ENCODE measurements around the gene FEN1. TPM values are rescaled to one million over a fixed set of nuclear protein-coding genes. Genes with fewer than 3 reads are reported as not detected.

FEN1 gene
- total and polyA plus RNA-seq, 2 of the 8 experiments (the other 6 are each of a cell fraction or from before 2014, with no cell fraction given) = 52.6 to 86.1 TPM

DNA sequence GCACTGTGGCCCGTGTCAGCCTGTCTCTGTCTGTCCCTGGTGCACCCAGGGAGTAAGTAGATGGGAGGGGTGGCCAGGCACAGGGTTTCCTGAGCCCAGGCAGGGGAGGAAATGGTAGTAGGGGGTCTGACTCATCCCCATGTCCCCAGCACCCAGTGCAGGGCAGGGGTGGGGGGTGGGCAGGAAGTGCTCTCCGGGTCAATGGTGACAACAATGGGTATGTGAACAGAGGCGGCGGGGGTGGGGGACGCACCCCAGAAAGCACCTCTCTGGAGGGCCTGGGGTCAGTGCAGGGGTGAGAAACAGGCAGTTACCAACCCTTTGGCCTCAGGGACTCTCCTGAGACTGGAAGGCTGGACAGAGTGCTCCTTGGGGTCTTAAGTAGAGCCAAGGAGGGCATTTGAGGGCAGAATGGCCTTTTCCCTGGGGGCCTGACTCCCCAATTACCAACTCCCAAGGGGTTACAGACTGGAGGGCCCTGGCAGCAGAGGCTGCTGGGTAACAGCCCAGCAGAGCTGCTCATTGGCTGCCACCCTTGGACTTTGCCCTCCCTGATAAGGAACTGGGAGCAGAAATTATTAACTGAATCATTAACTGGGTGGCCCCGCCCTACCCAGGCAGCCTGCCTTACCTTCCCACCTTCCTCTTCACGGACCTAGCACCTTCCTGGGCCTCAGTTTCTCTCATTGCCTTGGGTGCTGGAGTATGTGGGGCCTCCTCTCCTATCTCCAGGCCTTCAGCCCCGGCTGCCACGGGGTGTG is 36.1 kb upstream of the FEN1 start:
- Histone ChIP-seq H3K23ac (ENCODE audit: insufficient read length) (no peak overlapping the region), H2BK5ac (ENCODE audit: low read depth, low read length) (peak overlapping the region; percentile 75; the same call in 1 of the 2 replicates), H2AK5ac (ENCODE audit: low read depth, low read length) (peak overlapping the region; percentile 83; the same call in 1 of the 2 replicates), H3K23me2 (ENCODE audit: low read depth, low read length) (no peaks in the 10 kb centered on the region), H3K4ac (replicated peaks; ENCODE audit: insufficient read length, low read depth, low read length) (no peak overlapping the region), H4K20me1 (replicated peaks in 1 of 2; ENCODE audit: control insufficient read depth in 1 of 2, insufficient read depth in 2 of 2, low read length in 2 of 2) (peaks cover 0 to 1% of the 10 kb centered on the region in 2 experiments), H3K4me3 (ENCODE audit: extremely low read depth in 1 of 4, insufficient read depth in 2 of 4, low read depth in 3 of 4, low read length in 4 of 4) (no peak overlapping the region), H3K18ac (ENCODE audit: extremely low read depth, low read length) (peak overlapping the region; percentile 38; the same call in 1 of the 2 replicates), H3K56ac (replicated peaks; ENCODE audit: insufficient read length, low read depth, low read length) (no peak overlapping the region), H3K27ac (ENCODE audit: low read depth, low read length) (no peak overlapping the region), H4K5ac (ENCODE audit: insufficient read length, low read depth, low read length) (no peak overlapping the region), H4K91ac (replicated peaks; ENCODE audit: insufficient read length, low read length) (no peak overlapping the region), H3K36me3 (ENCODE audit: control insufficient read depth in 2 of 4, insufficient read depth in 4 of 4, low read length in 3 of 4) (no peaks in the 10 kb centered on the region), H2AFZ (ENCODE audit: low read length) (no peak overlapping the region), H3K14ac (ENCODE audit: insufficient read length) (no peak overlapping the region), H3K4me1 (replicated peaks in 1 of 4; ENCODE audit: control insufficient read depth in 3 of 4, insufficient read depth in 4 of 4, low read length in 3 of 4) (peaks cover 0 to 19% (median 13%) of the 10 kb centered on the region in 4 experiments; a peak in 6 of 7 replicates), H2BK20ac (ENCODE audit: low read length) (peak overlapping the region; percentile 34; the same call in 1 of the 2 replicates), H2BK120ac (replicated peaks; ENCODE audit: low read depth, low read length) (no peak overlapping the region), H3K4me2 (ENCODE audit: insufficient read depth in 1 of 2, low read depth in 2 of 2, low read length in 2 of 2) (no peak overlapping the region), H3K79me1 (ENCODE audit: low read depth, low read length) (no peaks in the 10 kb centered on the region), H2BK15ac (ENCODE audit: low read length) (peak overlapping the region; percentile 95; the same call in 1 of the 2 replicates), H4K8ac (ENCODE audit: extremely low read depth, insufficient read depth, low read length) (no peak overlapping the region), H3K27me3 (replicated peaks in 1 of 4; ENCODE audit: control insufficient read depth in 3 of 4, extremely low read depth in 1 of 4, insufficient read depth in 3 of 4, low read length in 3 of 4) (peaks cover 4 to 21% (median 15%) of the 10 kb centered on the region in 4 experiments), H3K9ac (replicated peaks in 1 of 4; ENCODE audit: extremely low read depth in 1 of 4, low read depth in 3 of 4, low read length in 3 of 4) (no peak overlapping the region), H3K9me3 (ENCODE audit: insufficient read depth in 2 of 2, low read depth in 1 of 2, low read length in 1 of 2) (no peaks in the 10 kb centered on the region), H3K79me2 (ENCODE audit: control insufficient read depth in 1 of 2, insufficient read depth in 2 of 2, low read length in 2 of 2) (no peaks in the 10 kb centered on the region), H2BK12ac (ENCODE audit: low read depth, low read length) (peak overlapping the region; percentile 81; the same call in 1 of the 2 replicates)
- CTCF ChIA-PET (ENCODE audit: partially characterized antibody) = interaction anchor here (0.5 to 6.0 kb wide), 10 partner anchors 10 to 373 kb away, joined by 3 to 48 read pairs (median 4); no protein-coding TSS in a partner anchor
- WGBS, 2 experiments (ENCODE audit: extremely low coverage in 1 of 2, insufficient coverage in 1 of 2, insufficient read length in 1 of 2, insufficient replicate concordance in 2 of 2, low coverage in 1 of 2, low lambda C conversion rate in 2 of 2, missing lambda C conversion rate in 1 of 2) = 74% methylated on average over 8 of the region's 9 CpGs; no CpG with 5 or more reads in 1 of the 2 experiments
- FAIRE-seq (no peak), DNase-seq (ENCODE audit: low read depth in 1 of 2, low spot score in 2 of 2) (no peak)
- POLR2A ChIA-PET (ENCODE audit: partially characterized antibody) = interaction anchor here (3.5 kb wide), 1 partner anchor 36 kb away, joined by 13 read pairs; the partner anchor contains the start of genes FEN1 and TMEM258
- TF ChIP-seq KDM4A (IDR thresholded peaks at IDR 0.05; ENCODE audit: low read depth, low read length, severe bottlenecking) (no peak), TAF7 (optimal IDR thresholded peaks at IDR 0.05; ENCODE audit: borderline replicate concordance, low read depth, low read length) (no peak), CBX5 (IDR thresholded peaks at IDR 0.05; ENCODE audit: low read depth, low read length) (no peak), PHF8 (conservative IDR thresholded peaks at IDR 0.05; ENCODE audit: low read depth, low read length) (no peak), BACH1 (IDR thresholded peaks at IDR 0.05; ENCODE audit: low read length) (no peak), HDAC2 (IDR thresholded peaks at IDR 0.05; ENCODE audit: borderline replicate concordance in 1 of 2, low read depth in 2 of 2, low read length in 2 of 2) (no peak), RFX5 (IDR thresholded peaks at IDR 0.05; ENCODE audit: borderline replicate concordance, low read depth, low read length) (no peak), SP1 (IDR thresholded peaks at IDR 0.05; ENCODE audit: low read depth, low read length) (no peak), NRF1 (IDR thresholded peaks at IDR 0.05; ENCODE audit: low read depth, low read length) (no peak), BCL11A (IDR thresholded peaks at IDR 0.05; ENCODE audit: low read depth in 2 of 2, low read length in 2 of 2) (no peak)
- TF ChIP-seq, protein P1, sequence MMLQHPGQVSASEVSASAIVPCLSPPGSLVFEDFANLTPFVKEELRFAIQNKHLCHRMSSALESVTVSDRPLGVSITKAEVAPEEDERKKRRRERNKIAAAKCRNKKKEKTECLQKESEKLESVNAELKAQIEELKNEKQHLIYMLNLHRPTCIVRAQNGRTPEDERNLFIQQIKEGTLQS (IDR thresholded peaks at IDR 0.05; ENCODE audit: insufficient read depth, low read depth, low read length) = no peak
